HepG2 (cell line): ENCODE measurements around the gene NME2. TPM values are rescaled to one million over a fixed set of nuclear protein-coding genes. Genes with fewer than 3 reads are reported as not detected.
"Not testable (repeated sequence)": the region's sequence is repeated elsewhere in the genome, so short reads cannot be mapped to it uniquely, and the experiment has no call there.

ENCODE experiments used
- ATAC-seq: fragments of 200-7000 bp; cut with Tn5 transposase; 3 replicates; pipeline ENCODE4 v1.9.1; 2020; ENCODE audit warnings: mild to moderate bottlenecking, moderate library complexity
- BruUV-seq: library from RNA; stranded (reverse); fragments of 400-500 nt; replicated peaks from 2 replicates; lab custom pipeline; 2021; lab: Mats Ljungman, UMichigan
- CTCF ChIA-PET: fragments of 300-600 bp; formaldehyde crosslinking; extraction: SDS; loops from one replicate; lab custom pipeline; 2021; ENCODE audit warnings: low total read pairs, inconsistent platforms, low intra/inter-chr PET ratio; lab: Yijun Ruan, JAX
- POLR2A ChIA-PET: fragments of 350-600 bp; sonication (Branson Sonifier 250); formaldehyde crosslinking; loops from one replicate; lab custom pipeline; 2020; ENCODE audit warnings: antibody characterized with exemption, inconsistent platforms; lab: Yijun Ruan, JAX
- DNase-seq: peaks from one replicate; pipeline ENCODE4 v3.0.0-alpha.2; 2015; ENCODE audit warnings: low spot score
- FAIRE-seq: peaks from 3 replicates; lab custom pipeline; 2011; peaks lifted over from hg19 to GRCh38; lab: Jason Lieb, UNC
- H2AFZ ChIP-seq: one replicate; pipeline ENCODE4 v1.6.1; 2011; ENCODE audit warnings: low read length, inconsistent platforms
- H3K27ac ChIP-seq: fragments of 300-600 bp; 3 replicates; pipeline ENCODE4 v1.8.0; 2011; ENCODE audit warnings: mixed run types, mild to moderate bottlenecking, mixed read lengths, low read length, inconsistent platforms; ENCODE audit not compliant: insufficient read depth; ENCODE audit errors: extremely low read length
- H3K27me3 ChIP-seq, 2 experiments: fragments of 200-600 bp in 1 of 2; 2 replicates in 1 of 2; 3 replicates in 1 of 2; pipeline versions ENCODE4 v1.6.0 to v1.8.0; 2011; ENCODE audit warnings: low read length in 2 of 2, mild to moderate bottlenecking in 2 of 2, moderate library complexity in 2 of 2, inconsistent platforms in 1 of 2; ENCODE audit not compliant: insufficient read depth in 2 of 2, control insufficient read depth in 1 of 2
- H3K36me3 ChIP-seq, 2 experiments: fragments of 200-600 bp in 1 of 2; replicated peaks in 1 of 2; 2 replicates in 1 of 2; 3 replicates in 1 of 2; pipeline versions ENCODE4 v1.5.1 to v1.8.0; 2011; ENCODE audit warnings: low read length in 2 of 2, inconsistent platforms in 1 of 2; ENCODE audit not compliant: insufficient read depth in 2 of 2, control insufficient read depth in 1 of 2
- H3K4me1 ChIP-seq: 2 replicates; pipeline ENCODE4 v1.5.1; 2012; ENCODE audit warnings: low read length, inconsistent platforms; ENCODE audit not compliant: insufficient read depth
- H3K4me2 ChIP-seq: 2 replicates; pipeline ENCODE4 v1.6.0; 2011; ENCODE audit warnings: low read depth, low read length, inconsistent platforms
- H3K4me3 ChIP-seq, 3 experiments: fragments of 200-600 bp in 1 of 3; sonication (generic), shearing (Covaris generic) in 1 of 3; replicated peaks in 1 of 3; 2 replicates each; pipeline ENCODE4 v1.5.1; 2011 to 2016; ENCODE audit warnings: low read length in 3 of 3, inconsistent platforms in 2 of 3, low read depth in 2 of 3, mild to moderate bottlenecking in 2 of 3, control low read depth in 1 of 3, mixed read lengths in 1 of 3; ENCODE audit not compliant: insufficient read depth in 1 of 3
- H3K79me2 ChIP-seq: one replicate; pipeline ENCODE4 v1.6.1; 2011; ENCODE audit warnings: low read length, inconsistent platforms; ENCODE audit not compliant: insufficient read depth
- H3K9ac ChIP-seq: 2 replicates; pipeline ENCODE4 v1.6.0; 2011; ENCODE audit warnings: mild to moderate bottlenecking, low read depth, low read length, inconsistent platforms; ENCODE audit not compliant: insufficient read depth
- H3K9me3 ChIP-seq: 2 replicates; pipeline ENCODE4 v1.5.1; 2012; ENCODE audit warnings: mild to moderate bottlenecking, low read length
- H4K20me1 ChIP-seq: 2 replicates; pipeline ENCODE4 v1.6.0; 2011; ENCODE audit warnings: inconsistent platforms, mild to moderate bottlenecking, low read length, moderate library complexity; ENCODE audit not compliant: insufficient read depth
- GABPA ChIP-seq, 2 experiments: IDR thresholded peaks; 2 replicates each; pipeline ENCODE4 v1.6.1; 2011 to 2016; ENCODE audit warnings: low read depth in 2 of 2, low read length in 1 of 2, missing biosample characterization in 1 of 2, missing genetic modification characterization in 1 of 2
- NRL ChIP-seq: sonication (generic); formaldehyde crosslinking; IDR thresholded peaks from 2 replicates; pipeline ENCODE4 v1.5.0; 2020; ENCODE audit warnings: missing genetic modification reagents, mild to moderate bottlenecking, moderate library complexity, borderline replicate concordance
- POLR2G ChIP-seq: fragments of 200-400 bp; formaldehyde crosslinking; IDR thresholded peaks from 2 replicates; pipeline ENCODE4 v1.6.1; 2018; ENCODE audit warnings: mild to moderate bottlenecking, low read depth, low read length, moderate library complexity
- RBM22 ChIP-seq: fragments of 200-400 bp; formaldehyde crosslinking; optimal IDR thresholded peaks from 2 replicates; pipeline ENCODE3; 2017; ENCODE audit warnings: mild to moderate bottlenecking, low read length, moderate library complexity
- SSRP1 ChIP-seq: IDR thresholded peaks from 2 replicates; pipeline ENCODE4 v1.6.1; 2016; ENCODE audit warnings: control low read depth
- TSC22D2 ChIP-seq: sonication (generic); formaldehyde crosslinking; IDR thresholded peaks from 2 replicates; pipeline ENCODE4 v1.5.1; 2020; ENCODE audit warnings: missing genetic modification reagents, mild to moderate bottlenecking, borderline replicate concordance
- ZBTB1 ChIP-seq: sonication (generic); formaldehyde crosslinking; IDR thresholded peaks from 2 replicates; pipeline ENCODE4 v1.4.0; 2020; ENCODE audit warnings: missing genetic modification reagents, borderline replicate concordance
- ZUFSP ChIP-seq: sonication (generic); formaldehyde crosslinking; IDR thresholded peaks from 2 replicates; pipeline ENCODE4 v1.9.0; 2021; ENCODE audit warnings: missing genetic modification reagents, mild to moderate bottlenecking, borderline replicate concordance
- WGBS: methylation state at CpG from one replicate; pipeline ENCODE4 v1.1.6; 2017; ENCODE audit warnings: low lambda C conversion rate; 5-methylcytosine and 5-hydroxymethylcytosine counted together
- in situ Hi-C: cut with HindIII; loops from 2 replicates; pipeline ENCODE4 v1.10.0; 2017; ENCODE audit warnings: low pct_unique_long_range_greater_than_20kb; ENCODE audit not compliant: extremely low pct_ligation_motif_present
- intact Hi-C: fragments of 100-400 bp; cut with micrococcal nuclease; formaldehyde crosslinking; loops from one replicate; pipeline ENCODE4 v1.10.0; 2022; ENCODE audit not compliant: unreplicated experiment
- polyA plus RNA-seq, 8 experiments: library from polyadenylated mRNA; depleted of rRNA in 3 of 8; stranded (reverse) in 7 of 8; unstranded in 1 of 8; fragments of >200 nt; fragmentation: Illumina TruSeq in 4 of 8; extraction: Trizol in 4 of 8; gene quantifications; 2 replicates each; pipeline versions ENCODE4 v1.2.1 to v1.2.3, GENCODE V29; 2011 to 2016; ENCODE audit warnings: low read depth in 4 of 8, missing spikeins in 1 of 8, mixed read lengths in 1 of 8; ENCODE audit not compliant: insufficient read depth in 1 of 8
- total RNA-seq, 5 experiments: library from RNA; depleted of rRNA; stranded (reverse); fragments of >200 nt; fragmentation: Illumina TruSeq; extraction: Trizol; gene quantifications; 2 replicates each; pipeline ENCODE4 v1.2.3, GENCODE V29; 2016; ENCODE audit warnings: low read depth in 1 of 5

Gene NME2
- total and polyA plus RNA-seq, 2 of the 13 experiments (the other 11 are each of a cell fraction or from before 2014, with no cell fraction given): 790 to 1,213 TPM

DNA sequence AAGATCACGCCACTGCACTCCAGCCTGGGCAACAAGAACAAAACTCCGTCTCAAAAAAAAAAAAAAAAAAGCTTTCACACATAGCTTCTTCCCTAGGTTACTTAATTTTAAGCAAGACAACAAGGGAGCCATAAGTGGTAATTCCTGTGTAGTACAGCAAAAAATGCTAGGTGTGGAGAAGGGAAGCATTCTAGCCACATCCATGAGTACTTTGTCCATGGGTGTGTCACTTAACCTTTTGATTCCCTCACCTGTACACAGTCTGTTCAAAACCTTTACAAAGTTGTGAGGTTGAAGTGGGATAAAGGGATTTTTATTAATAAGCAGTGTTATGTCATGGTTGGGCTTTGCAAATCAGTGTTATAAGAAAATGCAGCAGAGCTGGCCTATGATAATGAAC is 4.5 kb downstream of the NME2 start:
- H2AFZ ChIP-seq: no peak overlapping the region
- intact Hi-C loops: no loop called here
- H3K79me2 ChIP-seq: peaks cover 17% of the 10 kb centered on the region
- H3K9me3 ChIP-seq: no peaks in the 10 kb centered on the region
- ATAC-seq (no peak), DNase-seq (no peak), FAIRE-seq (no peak)
- WGBS: 98% methylated on average over 2 of the region's 2 CpGs
- POLR2A ChIA-PET: no interaction called here
- H3K9ac ChIP-seq: no peak overlapping the region
- peaks cover 22% of the 10 kb centered on the region for H3K4me1 ChIP-seq
- in situ Hi-C loops: no loop called here
- BruUV-seq: no TSS peak
- H3K36me3 ChIP-seq: peaks cover 17 to 47% of the 10 kb centered on the region in 2 experiments
- H3K27me3 ChIP-seq: no peaks in the 10 kb centered on the region
- no peaks in the 10 kb centered on the region for H4K20me1 ChIP-seq
- no peak overlapping the region for H3K4me3 ChIP-seq
- H3K4me2 ChIP-seq: no peak overlapping the region
- TF ChIP-seq ZBTB1 (no peak), ZUFSP (CRISPR knock-in tag) (no peak), GABPA (IDR thresholded peaks at IDR 0.05; ENCODE audit: low read depth, low read length) (no peak), GABPA (CRISPR knock-in tag; IDR thresholded peaks at IDR 0.05; ENCODE audit: low read depth) (no peak), TSC22D2 (CRISPR knock-in tag) (no peak)
- TF ChIP-seq, all 625 proteins: peak for 0
- no peak overlapping the region for H3K27ac ChIP-seq
- CTCF ChIA-PET: no interaction called here

GRCh38 chr17:51172030-51172429 is 5.8 kb downstream of the NME2 start:
- peak; percentile 81; the same call in 1 of the 2 replicates for TF ChIP-seq SSRP1 (CRISPR knock-in tag)
- TF ChIP-seq RBM22: peak; percentile 34
- TF ChIP-seq NRL (CRISPR knock-in tag): 0 out of 2 replicates have a peak, but pooled peaks have one; percentile 37
- TF ChIP-seq POLR2G: 0 out of 2 replicates have a peak, but pooled peaks have one; percentile 36
- intact Hi-C loops, DNase-seq, in situ Hi-C loops, H3K4me2 ChIP-seq, H2AFZ ChIP-seq, CTCF ChIA-PET, ATAC-seq, H3K9me3 ChIP-seq, H3K27me3 ChIP-seq, H3K4me3 ChIP-seq, H3K9ac ChIP-seq, BruUV-seq, FAIRE-seq, H4K20me1 ChIP-seq, H3K27ac ChIP-seq: not testable (repeated sequence)
- H3K4me1 ChIP-seq: peaks cover 22% of the 10 kb centered on the region
- H3K79me2 ChIP-seq: peaks cover 13% of the 10 kb centered on the region
- 87% methylated on average over 9 of the region's 9 CpGs for WGBS
- POLR2A ChIA-PET: interaction anchor here (1.1 kb wide), 1 partner anchor 18 kb away, joined by 3 read pairs; the partner anchor contains the start of gene NME1
- peaks cover 17 to 47% of the 10 kb centered on the region in 2 experiments for H3K36me3 ChIP-seq
